HG03457 (cell line): Measurements from ENCODE around the gene NUDT16.

Experiments used
- ATAC-seq: cut with Tn5 transposase; IDR thresholded peaks from one replicate; pipeline ENCODE4 v1.9.1; 2021; ENCODE audit warnings: moderate number of reproducible peaks; ENCODE audit not compliant: unreplicated experiment

NUDT16 gene

DNA sequence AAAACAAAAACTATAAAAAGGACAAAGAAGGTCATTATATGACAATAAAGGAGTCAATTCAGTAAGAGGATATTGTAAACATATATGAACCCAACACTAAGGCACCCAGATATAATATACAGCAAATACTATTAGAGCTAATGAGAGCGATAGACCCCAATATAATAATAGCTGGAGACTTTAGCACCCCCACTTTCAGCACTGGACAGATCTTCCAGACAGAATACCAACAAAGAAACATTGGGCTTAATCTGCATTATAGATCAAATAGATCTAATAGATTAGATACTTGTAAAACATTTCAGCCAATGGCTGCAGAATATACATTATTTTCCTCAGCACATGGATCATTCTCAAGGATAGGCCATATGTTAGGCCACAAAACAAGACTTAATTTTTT, 53.4 kb downstream of the NUDT16 start:
- no peak for ATAC-seq
